ENCODE data around the gene PTPN5. TPM values are rescaled to one million over a fixed set of nuclear protein-coding genes. Genes with fewer than 3 reads are reported as not detected.
"Not testable (repeated sequence)": the region's sequence is repeated elsewhere in the genome, so short reads cannot be mapped to it uniquely, and the experiment has no call there.

The PTPN5 gene
- total RNA-seq, 2 experiments from 2014 or later, result not detected

- CTCF ChIA-PET, result interaction anchor here (1.3 to 1.4 kb wide), 2 partner anchors 23 to 585 kb away, joined by 3 read pairs; no protein-coding TSS in a partner anchor
- no peaks in the 10 kb centered on the region for H3K36me3 Mint-ChIP-seq
- peaks cover 6% of the 10 kb centered on the region for H3K4me1 Mint-ChIP-seq
- H3K27ac Mint-ChIP-seq, result no peak overlapping the region
- H3K9me3 Mint-ChIP-seq (ENCODE audit: low read depth), result no peaks in the 10 kb centered on the region
- peaks cover 16% of the 10 kb centered on the region for H3K27me3 Mint-ChIP-seq
- H3K4me3 Mint-ChIP-seq, result peak overlapping the region; percentile 66
- DNase-seq, result no peak
- no peak for ATAC-seq
Measured at GRCh38 chr11:18699848-18700261, 91.7 kb downstream of the PTPN5 start.

GRCh38 chr11:18699269-18699596 is 92.4 kb downstream of the PTPN5 start:
- Mint-ChIP-seq H3K9me3 (ENCODE audit: low read depth) (no peaks in the 10 kb centered on the region), H3K36me3 (no peaks in the 10 kb centered on the region), H3K27me3 (peaks cover 16% of the 10 kb centered on the region), H3K4me3 (peak overlapping the region; percentile 66), H3K4me1 (peaks cover 6% of the 10 kb centered on the region), H3K27ac (no peak overlapping the region)
- no peak for ATAC-seq
- DNase-seq, result no peak
- CTCF ChIA-PET, result interaction anchor here (1.0 to 2.2 kb wide), 3 partner anchors 8 to 584 kb away, joined by 3 to 7 read pairs (median 3); no protein-coding TSS in a partner anchor

- CTCF ChIA-PET, result interaction anchor here (0.7 to 2.2 kb wide), 9 partner anchors 9 to 584 kb away, joined by 3 to 16 read pairs (median 3); no protein-coding TSS in a partner anchor
- peaks cover 8% of the 10 kb centered on the region for H3K4me1 Mint-ChIP-seq
- DNase-seq (peak; percentile 93), ATAC-seq (peak; percentile 96)
- no peaks in the 10 kb centered on the region for H3K9me3 Mint-ChIP-seq (ENCODE audit: low read depth)
- H3K36me3 Mint-ChIP-seq, result no peaks in the 10 kb centered on the region
- H3K4me3 Mint-ChIP-seq, result peak within 1 kb of the TSS; percentile 71
- peak within 1 kb of the TSS; percentile 1 for H3K27ac Mint-ChIP-seq
- peaks cover 12% of the 10 kb centered on the region for H3K27me3 Mint-ChIP-seq
Measured at GRCh38 chr11:18698341-18699268, 93.0 kb downstream of the PTPN5 start, which contains the start of gene TMEM86A. TMEM86A (plus strand) TSS chr11:18698779; CDS start chr11:18698887, 108 bp downstream.

- H3K4me3 Mint-ChIP-seq, result peak overlapping the region; percentile 71
- DNase-seq (no peak), ATAC-seq (no peak)
- no peaks in the 10 kb centered on the region for H3K9me3 Mint-ChIP-seq (ENCODE audit: low read depth)
- CTCF ChIA-PET, result interaction anchor here (1.1 to 2.2 kb wide), 5 partner anchors 24 to 453 kb away, joined by 3 to 16 read pairs (median 5); no protein-coding TSS in a partner anchor
- no peaks in the 10 kb centered on the region for H3K36me3 Mint-ChIP-seq
- peaks cover 12% of the 10 kb centered on the region for H3K27me3 Mint-ChIP-seq
- H3K4me1 Mint-ChIP-seq, result peaks cover 14% of the 10 kb centered on the region
- no peak overlapping the region for H3K27ac Mint-ChIP-seq
Measured at GRCh38 chr11:18697576-18697975, 94.0 kb downstream of the PTPN5 start.

GRCh38 chr11:18696638-18697225 is 94.9 kb downstream of the PTPN5 start:
- ATAC-seq, result no peak
- H3K36me3 Mint-ChIP-seq, result no peaks in the 10 kb centered on the region
- DNase-seq, result no peak
- CTCF ChIA-PET, result interaction anchor here (0.7 to 2.2 kb wide), 2 partner anchors 26 to 35 kb away, joined by 3 to 7 read pairs; no protein-coding TSS in a partner anchor
- no peaks in the 10 kb centered on the region for H3K9me3 Mint-ChIP-seq (ENCODE audit: low read depth)
- H3K27ac Mint-ChIP-seq, result no peak overlapping the region
- no peak overlapping the region for H3K4me3 Mint-ChIP-seq
- H3K4me1 Mint-ChIP-seq, result peaks cover 20% of the 10 kb centered on the region
- peaks cover 12% of the 10 kb centered on the region for H3K27me3 Mint-ChIP-seq

- Mint-ChIP-seq H3K27ac (no peak overlapping the region), H3K4me1 (peaks cover 23% of the 10 kb centered on the region), H3K9me3 (ENCODE audit: low read depth) (no peaks in the 10 kb centered on the region), H3K36me3 (no peaks in the 10 kb centered on the region), H3K27me3 (no peaks in the 10 kb centered on the region), H3K4me3 (no peak overlapping the region)
- CTCF ChIA-PET, result no interaction called here
- ATAC-seq (no peak), DNase-seq (no peak)
Measured at GRCh38 chr11:18692941-18693760, 98.4 kb downstream of the PTPN5 start.

- not testable (repeated sequence) for H3K27me3 Mint-ChIP-seq; H3K4me3 Mint-ChIP-seq; H3K36me3 Mint-ChIP-seq; H3K9me3 Mint-ChIP-seq (ENCODE audit: low read depth); H3K27ac Mint-ChIP-seq; DNase-seq
- CTCF ChIA-PET, result interaction anchor here (1.3 kb wide), 1 partner anchor 40 kb away, joined by 3 read pairs; no protein-coding TSS in a partner anchor
- peaks cover 20% of the 10 kb centered on the region for H3K4me1 Mint-ChIP-seq
- ATAC-seq, result peak; percentile 39
Measured at GRCh38 chr11:18691467-18692140, 100.0 kb downstream of the PTPN5 start.

- no peaks in the 10 kb centered on the region for H3K36me3 Mint-ChIP-seq
- ATAC-seq (no peak), DNase-seq (no peak)
- CTCF ChIA-PET, result interaction anchor here (0.7 to 1.0 kb wide), 2 partner anchors 20 to 37 kb away, joined by 3 to 4 read pairs; no protein-coding TSS in a partner anchor
- no peak overlapping the region for H3K4me3 Mint-ChIP-seq
- no peaks in the 10 kb centered on the region for H3K4me1 Mint-ChIP-seq
- H3K27ac Mint-ChIP-seq, result no peak overlapping the region
- H3K9me3 Mint-ChIP-seq (ENCODE audit: low read depth), result no peaks in the 10 kb centered on the region
- peaks cover 4% of the 10 kb centered on the region for H3K27me3 Mint-ChIP-seq
Measured at GRCh38 chr11:18684267-18684666, 107.3 kb downstream of the PTPN5 start.

GRCh38 chr11:18682466-18682865 is 109.1 kb downstream of the PTPN5 start:
- H3K36me3 Mint-ChIP-seq, result no peaks in the 10 kb centered on the region
- no peaks in the 10 kb centered on the region for H3K9me3 Mint-ChIP-seq (ENCODE audit: low read depth)
- peaks cover 3% of the 10 kb centered on the region for H3K4me1 Mint-ChIP-seq
- ATAC-seq, result no peak
- CTCF ChIA-PET, result interaction anchor here (1.5 kb wide), 1 partner anchor 32 kb away, joined by 3 read pairs; no protein-coding TSS in a partner anchor
- no peak overlapping the region for H3K4me3 Mint-ChIP-seq
- no peak overlapping the region for H3K27ac Mint-ChIP-seq
- DNase-seq, result no peak
- H3K27me3 Mint-ChIP-seq, result peaks cover 4% of the 10 kb centered on the region

- CTCF ChIA-PET, result not testable (repeated sequence)
Measured at GRCh38 chr11:18681949-18682348, 109.6 kb downstream of the PTPN5 start.

More at GRCh38 chr11:18681949-18682348, 109.6 kb downstream of the PTPN5 start:
- not testable (repeated sequence) for H3K36me3 Mint-ChIP-seq; ATAC-seq; H3K27me3 Mint-ChIP-seq; H3K4me3 Mint-ChIP-seq; DNase-seq; H3K4me1 Mint-ChIP-seq; H3K9me3 Mint-ChIP-seq (ENCODE audit: low read depth); H3K27ac Mint-ChIP-seq
